ENCODE measurements around the gene POFUT1.

The POFUT1 gene

DNA sequence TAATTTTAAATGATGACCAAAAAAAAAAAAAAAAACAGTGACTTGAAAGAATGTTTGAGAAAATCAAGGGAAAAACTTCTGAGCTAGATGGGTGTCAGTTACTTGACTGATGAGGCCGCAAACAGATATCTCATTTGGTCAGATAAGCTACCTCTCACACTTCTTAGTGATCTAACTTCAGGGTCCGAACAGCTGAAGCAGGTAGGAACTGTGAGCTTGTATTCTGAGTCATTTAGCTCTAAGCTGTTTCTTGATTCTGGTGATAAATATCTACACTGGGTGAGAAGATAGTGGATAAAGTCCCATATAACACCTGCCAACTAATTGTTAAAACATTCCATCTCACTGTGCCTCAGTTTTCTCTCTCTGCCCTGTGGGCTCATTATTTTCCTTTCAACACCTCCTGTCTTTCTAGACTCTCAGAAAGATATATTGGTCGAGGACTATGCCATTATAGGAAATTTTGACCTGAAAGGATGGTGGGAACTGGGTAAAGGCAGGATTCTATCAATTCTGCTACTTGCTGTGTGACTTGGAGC, 77.5 kb downstream of the POFUT1 start:
- DNase-seq = peak; percentile 80

DNA sequence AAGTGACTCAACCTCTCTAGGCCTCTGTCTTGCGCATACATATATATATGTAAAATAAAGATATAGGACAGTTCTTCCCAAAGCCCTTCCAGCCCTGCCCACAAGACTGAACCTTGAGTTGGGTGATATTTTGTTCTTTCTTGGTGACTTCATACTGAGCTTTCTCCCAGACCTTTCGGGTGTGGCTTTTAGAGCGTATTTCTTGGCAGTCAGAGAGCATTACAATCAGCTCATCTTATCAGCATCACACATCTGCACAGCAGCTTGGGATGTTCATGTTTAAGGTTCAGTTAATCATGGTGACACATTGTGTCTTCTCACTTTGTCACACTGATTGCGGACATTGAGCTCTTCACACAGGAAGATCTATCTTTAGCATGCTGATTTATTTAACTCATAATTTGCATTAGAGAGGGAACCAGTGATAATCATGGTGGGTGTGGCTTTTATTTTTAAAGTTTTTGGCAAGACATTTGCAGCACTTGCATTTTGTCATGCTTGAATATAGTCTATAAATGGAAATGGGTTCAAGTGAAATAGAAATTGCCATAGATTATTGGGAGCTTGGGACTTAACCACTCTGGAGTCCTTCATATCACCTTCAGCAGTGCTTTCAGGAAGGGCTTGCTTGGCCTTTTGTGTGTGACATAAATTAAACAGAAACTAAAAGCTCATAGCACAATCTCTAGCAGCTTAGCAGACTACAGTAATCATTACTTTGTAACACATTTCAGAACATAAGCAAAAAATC, 78.1 kb downstream of the POFUT1 start:
- DNase-seq = peak; percentile 91

GRCh38 chr20:32287231-32287638, 79.6 kb downstream of the POFUT1 start:
- DNase-seq = no peak
